A549 treated with CpdA at 1 μM for 4 hours (cell line): ENCODE measurements around the gene OPA1. TPM values are rescaled to one million over a fixed set of nuclear protein-coding genes. Genes with fewer than 3 reads are reported as not detected.

ENCODE experiments used
- total RNA-seq: library from RNA; stranded (reverse); fragments of 200-300 nt; extraction: Qiagen RNA extraction; gene quantifications from 5 replicates; pipeline ENCODE4 v1.2.3, GENCODE V29; 2022; ENCODE audit warnings: low read depth

Gene OPA1
- 23.8 to 44.7 TPM (median 31.7 TPM) in 5 replicates for total RNA-seq

DNA sequence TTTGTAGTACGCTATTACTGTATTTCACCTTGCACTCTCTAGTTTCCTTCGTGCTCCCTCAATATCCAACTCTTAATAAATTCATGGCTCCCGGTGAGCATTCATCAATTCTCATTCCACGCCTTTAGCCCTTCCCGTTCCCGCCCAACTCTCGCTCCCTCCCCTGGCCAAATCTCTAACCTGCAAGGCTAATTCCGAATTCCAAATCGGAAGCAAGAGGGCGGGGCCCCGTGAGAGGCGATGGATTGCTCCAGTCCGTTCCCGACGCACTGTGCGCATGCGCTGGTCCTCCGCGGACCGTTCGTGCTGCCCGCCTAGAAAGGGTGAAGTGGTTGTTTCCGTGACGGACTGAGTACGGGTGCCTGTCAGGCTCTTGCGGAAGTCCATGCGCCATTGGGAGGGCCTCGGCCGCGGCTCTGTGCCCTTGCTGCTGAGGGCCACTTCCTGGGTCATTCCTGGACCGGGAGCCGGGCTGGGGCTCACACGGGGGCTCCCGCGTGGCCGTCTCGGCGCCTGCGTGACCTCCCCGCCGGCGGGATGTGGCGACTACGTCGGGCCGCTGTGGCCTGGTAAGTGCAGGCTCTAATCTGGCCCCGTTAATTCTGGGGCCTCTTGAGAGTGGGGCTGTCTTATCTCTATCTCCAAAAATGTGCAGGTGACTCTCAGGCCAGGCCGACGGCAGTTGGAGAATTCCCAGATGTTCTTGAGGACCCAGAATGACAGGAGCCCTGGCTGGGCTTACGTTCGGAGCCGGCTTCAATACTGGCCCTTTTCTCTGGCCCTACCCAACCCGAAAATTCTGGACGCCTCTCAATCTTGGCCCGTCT, at the start of gene OPA1:
TSS of gene OPA1 (plus strand) at position 368 of the 827 bp plus-strand sequence. CDS start at position 538, 170 bp downstream.

DNA sequence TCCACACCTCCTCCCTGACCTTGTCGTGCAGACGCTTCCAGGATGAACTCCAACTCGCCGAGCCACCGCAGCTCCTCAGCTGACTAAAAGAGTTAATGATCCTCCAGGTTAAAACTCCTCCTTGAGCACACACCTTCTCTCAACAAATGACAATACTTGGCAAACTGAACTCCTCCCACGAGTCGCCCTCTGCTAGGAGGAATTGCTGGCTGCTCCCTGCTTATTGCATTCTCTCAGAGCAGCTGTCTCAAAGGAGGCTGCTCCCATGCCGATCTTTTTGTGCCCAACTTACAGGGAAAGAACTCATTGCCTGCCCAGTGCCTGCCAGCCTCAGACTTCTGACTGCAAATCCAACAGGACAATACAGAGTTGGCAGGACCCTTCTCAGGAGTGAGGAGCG, 38.2 kb upstream of the OPA1 start, which contains the start of gene ATP13A4:
TSS of gene ATP13A4 (minus strand) at position 85 of the 400 bp plus-strand sequence. CDS start 96 bp downstream, outside the sequence.

Other genes starting within 250 kb of the OPA1 start
- gene ATP13A5, start 214.5 kb upstream of the OPA1 start, total RNA-seq = not detected in 5 replicates
- 0.09 TPM in 1 of 5 replicates, not detected in the others for gene ATP13A4, start 38.3 kb upstream of the OPA1 start, total RNA-seq